HPDE6-E6E7 (cell line): Measurements from ENCODE around the gene BMAL1.

Source experiments
- DNase-seq: peaks from one replicate; pipeline ENCODE4 v3.0.0; 2011; ENCODE audit warnings: missing footprints; ENCODE audit errors: extremely low spot score

Gene BMAL1

GRCh38 chr11:13343067-13343466 is 65.5 kb downstream of the BMAL1 start:
- DNase-seq: no peak

- DNase-seq: peak; percentile 51
Measured at GRCh38 chr11:13343931-13344717, 66.5 kb downstream of the BMAL1 start.

GRCh38 chr11:13344818-13345217 is 67.2 kb downstream of the BMAL1 start:
- no peak for DNase-seq

- DNase-seq: no peak
Measured at GRCh38 chr11:13346470-13346869, 68.9 kb downstream of the BMAL1 start.

GRCh38 chr11:13347901-13348300 is 70.3 kb downstream of the BMAL1 start:
- DNase-seq: no peak

GRCh38 chr11:13348305-13348704 is 70.7 kb downstream of the BMAL1 start:
- no peak for DNase-seq

GRCh38 chr11:13349046-13349445 is 71.5 kb downstream of the BMAL1 start:
- DNase-seq: no peak

- no peak for DNase-seq
Measured at GRCh38 chr11:13349581-13349980, 72.0 kb downstream of the BMAL1 start.

GRCh38 chr11:13352711-13353110 is 75.1 kb downstream of the BMAL1 start:
- no peak for DNase-seq

- DNase-seq: peak; percentile 16
Measured at GRCh38 chr11:13354335-13354734, 76.7 kb downstream of the BMAL1 start.

GRCh38 chr11:13355191-13355590 is 77.6 kb downstream of the BMAL1 start:
- DNase-seq: no peak

- no peak for DNase-seq
Measured at GRCh38 chr11:13357232-13357631, 79.6 kb downstream of the BMAL1 start.

- DNase-seq: no peak
Measured at GRCh38 chr11:13358596-13359270, 81.1 kb downstream of the BMAL1 start.

GRCh38 chr11:13362596-13363109 is 85.1 kb downstream of the BMAL1 start:
- DNase-seq: no peak

GRCh38 chr11:13364388-13364787 is 86.8 kb downstream of the BMAL1 start:
- DNase-seq: no peak

- no peak for DNase-seq
Measured at GRCh38 chr11:13366266-13367026, 88.9 kb downstream of the BMAL1 start.

GRCh38 chr11:13367115-13367514 is 89.5 kb downstream of the BMAL1 start:
- no peak for DNase-seq

- no peak for DNase-seq
Measured at GRCh38 chr11:13368041-13368446, 90.5 kb downstream of the BMAL1 start.

- no peak for DNase-seq
Measured at GRCh38 chr11:13373216-13373615, 95.6 kb downstream of the BMAL1 start.

GRCh38 chr11:13375798-13376197 is 98.2 kb downstream of the BMAL1 start:
- DNase-seq: no peak

- DNase-seq: no peak
Measured at GRCh38 chr11:13376402-13376801, 98.8 kb downstream of the BMAL1 start.

- no peak for DNase-seq
Measured at GRCh38 chr11:13376838-13377237, 99.2 kb downstream of the BMAL1 start.
